T-cell (primary cell): ENCODE data around the gene IFNG-AS1. TPM values are rescaled to one million over a fixed set of nuclear protein-coding genes. Genes with fewer than 3 reads are reported as not detected.

ENCODE experiments used
- ATAC-seq, 4 experiments: fragments of 200-7000 bp in 3 of 4; fragments of 150-1000 bp in 1 of 4; cut with Tn5 transposase; replicated peaks in 1 of 4; 1 replicate in 3 of 4; 2 replicates in 1 of 4; pipeline ENCODE4 v1.10.0; 2021; ENCODE audit warnings: moderate library complexity in 3 of 4, mild to moderate bottlenecking in 2 of 4, moderate number of reproducible peaks in 1 of 4
- CTCF ChIA-PET, 2 donors: fragments of 300-600 bp; sonication (Branson Sonifier 250); formaldehyde crosslinking; loops; one replicate each; lab custom pipeline; 2022; ENCODE audit warnings: antibody characterized with exemption in 2 of 2; lab: Charles Lee
- POLR2A ChIA-PET, 2 donors: fragments of 300-600 bp; sonication (Branson Sonifier 250); formaldehyde crosslinking; loops; one replicate each; lab custom pipeline; 2022; ENCODE audit warnings: antibody characterized with exemption in 2 of 2; lab: Charles Lee
- DNase-seq, 35 experiments: peaks; one replicate each; pipeline versions ENCODE4 v3.0.0 to v3.0.0-alpha.2; 2013 to 2023
- H3K27ac ChIP-seq: one replicate; pipeline ENCODE4 v1.5.1; 2013; ENCODE audit warnings: low read length
- H3K27me3 ChIP-seq, 2 experiments: replicated peaks in 1 of 2; 1 replicate in 1 of 2; 2 replicates in 1 of 2; pipeline versions ENCODE4 v1.6.1 to v1.7.0; 2013; ENCODE audit warnings: low read length in 1 of 2, mixed read lengths in 1 of 2; ENCODE audit not compliant: control insufficient read depth in 2 of 2, insufficient read depth in 2 of 2; ENCODE audit errors: extremely low read depth in 1 of 2
- H3K36me3 ChIP-seq, 2 donors: 1 replicate in 1 of 2; 2 replicates in 1 of 2; pipeline versions ENCODE4 v1.6.1 to v1.7.0; 2013; ENCODE audit warnings: low read length in 1 of 2; ENCODE audit not compliant: control insufficient read depth in 2 of 2, insufficient read depth in 1 of 2; ENCODE audit errors: extremely low read depth in 1 of 2
- H3K4me1 ChIP-seq, 2 experiments: 1 replicate in 1 of 2; 2 replicates in 1 of 2; pipeline versions ENCODE4 v1.6.1 to v1.7.0; 2013; ENCODE audit warnings: low read length in 2 of 2, mixed read lengths in 1 of 2; ENCODE audit not compliant: insufficient read depth in 2 of 2, control insufficient read depth in 1 of 2; ENCODE audit errors: extremely low read depth in 1 of 2
- H3K4me3 ChIP-seq, 2 donors: 1 replicate in 1 of 2; 2 replicates in 1 of 2; pipeline versions ENCODE4 v1.5.1 to v1.7.0; 2013; ENCODE audit warnings: mild to moderate bottlenecking in 2 of 2, low read length in 1 of 2, moderate library complexity in 1 of 2; ENCODE audit not compliant: control insufficient read depth in 1 of 2; ENCODE audit errors: extremely low read depth in 1 of 2
- H3K9me3 ChIP-seq: 2 replicates; pipeline ENCODE4 v1.7.0; 2013
- H3K27ac Mint-ChIP-seq, 2 donors: one replicate each; pipeline ENCODE4 v1.8.0; 2020 to 2021; ENCODE audit warnings: mild to moderate bottlenecking in 2 of 2, mixed read lengths in 2 of 2
- H3K27me3 Mint-ChIP-seq, 2 donors: one replicate each; pipeline ENCODE4 v1.8.0; 2021 to 2022; ENCODE audit warnings: mixed read lengths in 2 of 2
- H3K36me3 Mint-ChIP-seq: one replicate; pipeline ENCODE4 v1.8.0; 2021; ENCODE audit warnings: mixed read lengths
- H3K4me1 Mint-ChIP-seq, 3 donors: one replicate each; pipeline ENCODE4 v1.8.0; 2020 to 2022; ENCODE audit warnings: mixed read lengths in 3 of 3, mild to moderate bottlenecking in 1 of 3
- H3K4me3 Mint-ChIP-seq, 3 donors: one replicate each; pipeline ENCODE4 v1.8.0; 2020 to 2022; ENCODE audit warnings: mild to moderate bottlenecking in 3 of 3, mixed read lengths in 3 of 3, moderate library complexity in 3 of 3
- H3K9me3 Mint-ChIP-seq, 3 donors: one replicate each; pipeline ENCODE4 v1.8.0; 2020 to 2022; ENCODE audit warnings: mixed read lengths in 3 of 3
- WGBS: methylation state at CpG from one replicate; pipeline ENCODE4 v1.1.5; 2013; ENCODE audit warnings: missing lambda C conversion rate; ENCODE audit not compliant: insufficient coverage; 5-methylcytosine and 5-hydroxymethylcytosine counted together
- total RNA-seq, 35 experiments: library from RNA in 6 of 35; stranded (reverse) in 6 of 35; fragments of 120-200 nt in 1 of 35; gene quantifications; one replicate each; pipeline versions ENCODE4 v1.2.1 to v1.2.4 and lab custom pipeline; 2013 to 2026

The IFNG-AS1 gene
- total RNA-seq, 5 donors from 2014 or later (not counting 1 experiment from before 2014, with no cell fraction given) = 1.2 to 6.2 (median 3.3) TPM

DNA sequence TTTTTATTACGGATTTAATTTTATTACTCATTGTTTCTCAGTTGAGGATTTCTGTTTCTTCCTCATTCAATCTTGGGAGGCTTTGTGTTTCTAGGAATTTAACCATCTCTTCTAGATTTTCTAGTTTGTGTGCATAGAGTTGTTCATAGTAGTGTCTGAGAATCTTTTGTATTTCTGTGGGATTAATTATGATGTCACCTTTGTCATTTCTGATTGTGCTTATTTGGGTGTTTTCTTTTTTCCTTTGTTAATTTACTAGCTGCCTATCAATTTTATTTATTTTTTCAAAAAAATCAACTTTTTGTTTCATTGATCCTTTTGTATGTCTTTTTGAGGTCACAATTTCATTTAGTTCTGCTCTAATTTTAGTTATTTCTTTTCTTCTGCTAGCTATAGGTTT lies 75.9 kb downstream of the IFNG-AS1 start:
- ChIA-PET CTCF (interaction anchor here in 1 of 2 donors (0.6 to 0.8 kb wide), 4 partner anchors 39 to 709 kb away, joined by 3 to 6 read pairs (median 4); no protein-coding TSS in a partner anchor), POLR2A (interaction anchor here (0.5 to 1.0 kb wide), 4 partner anchors 180 to 928 kb away, joined by 3 to 6 read pairs (median 3); no protein-coding TSS in a partner anchor)
- H3K27me3 Mint-ChIP-seq = no peaks in the 10 kb centered on the region
- Histone ChIP-seq H3K27me3 (no peaks in the 10 kb centered on the region), H3K36me3 (no peaks in the 10 kb centered on the region), H3K4me3 (no peak overlapping the region), H3K27ac (no peak overlapping the region), H3K9me3 (no peaks in the 10 kb centered on the region), H3K4me1 (no peaks in the 10 kb centered on the region)
- no CpG with 5 or more reads among the region's 1 CpG for WGBS
- peaks cover 16 to 26% (median 20%) of the 10 kb centered on the region in 3 donors for H3K9me3 Mint-ChIP-seq
- DNase-seq (no peak), ATAC-seq (no peak)
- no peak overlapping the region for H3K27ac Mint-ChIP-seq
- peaks cover 19% of the 10 kb centered on the region for H3K36me3 Mint-ChIP-seq
- H3K4me3 Mint-ChIP-seq = no peak overlapping the region
- peaks cover 0 to 9% (median 0%) of the 10 kb centered on the region in 3 donors for H3K4me1 Mint-ChIP-seq

DNA sequence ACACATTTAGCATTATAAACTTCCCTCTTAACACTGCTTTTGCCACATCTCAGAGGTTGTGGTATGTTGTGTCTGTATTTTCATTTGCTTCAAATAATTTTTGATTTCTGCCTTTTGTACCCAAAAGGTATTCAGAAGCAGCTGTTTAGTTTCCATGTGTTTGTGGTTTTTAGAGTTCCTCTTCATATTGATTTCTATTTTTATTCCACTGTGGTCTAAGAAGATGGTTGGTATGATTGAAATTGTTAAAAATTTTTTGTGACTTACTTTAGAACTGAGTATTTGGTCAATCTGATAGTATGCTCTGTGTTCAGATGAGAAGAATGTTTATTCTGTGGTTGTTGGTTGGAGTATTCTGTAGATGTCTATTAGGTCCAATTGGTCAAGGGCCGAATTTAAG lies 76.4 kb downstream of the IFNG-AS1 start:
- Mint-ChIP-seq H3K9me3 (peaks cover 16 to 26% (median 20%) of the 10 kb centered on the region in 3 donors), H3K4me3 (no peak overlapping the region), H3K27ac (no peak overlapping the region), H3K27me3 (no peaks in the 10 kb centered on the region), H3K4me1 (peaks cover 0 to 11% (median 0%) of the 10 kb centered on the region in 3 donors), H3K36me3 (peaks cover 19% of the 10 kb centered on the region)
- H3K27ac ChIP-seq = no peak overlapping the region
- H3K4me3 ChIP-seq = no peak overlapping the region
- H3K9me3 ChIP-seq = no peaks in the 10 kb centered on the region
- ATAC-seq = no peak
- WGBS = no CpG with 5 or more reads among the region's 1 CpG
- H3K36me3 ChIP-seq = no peaks in the 10 kb centered on the region
- H3K27me3 ChIP-seq = no peaks in the 10 kb centered on the region
- H3K4me1 ChIP-seq = no peaks in the 10 kb centered on the region
- ChIA-PET POLR2A (interaction anchor here in 1 of 2 donors (0.5 to 1.0 kb wide), 2 partner anchors 179 to 585 kb away, joined by 3 read pairs; no protein-coding TSS in a partner anchor), CTCF (interaction anchor here in 1 of 2 donors (0.6 to 0.8 kb wide), 3 partner anchors 48 to 710 kb away, joined by 3 to 6 read pairs (median 4); no protein-coding TSS in a partner anchor)
- no peak for DNase-seq

DNA sequence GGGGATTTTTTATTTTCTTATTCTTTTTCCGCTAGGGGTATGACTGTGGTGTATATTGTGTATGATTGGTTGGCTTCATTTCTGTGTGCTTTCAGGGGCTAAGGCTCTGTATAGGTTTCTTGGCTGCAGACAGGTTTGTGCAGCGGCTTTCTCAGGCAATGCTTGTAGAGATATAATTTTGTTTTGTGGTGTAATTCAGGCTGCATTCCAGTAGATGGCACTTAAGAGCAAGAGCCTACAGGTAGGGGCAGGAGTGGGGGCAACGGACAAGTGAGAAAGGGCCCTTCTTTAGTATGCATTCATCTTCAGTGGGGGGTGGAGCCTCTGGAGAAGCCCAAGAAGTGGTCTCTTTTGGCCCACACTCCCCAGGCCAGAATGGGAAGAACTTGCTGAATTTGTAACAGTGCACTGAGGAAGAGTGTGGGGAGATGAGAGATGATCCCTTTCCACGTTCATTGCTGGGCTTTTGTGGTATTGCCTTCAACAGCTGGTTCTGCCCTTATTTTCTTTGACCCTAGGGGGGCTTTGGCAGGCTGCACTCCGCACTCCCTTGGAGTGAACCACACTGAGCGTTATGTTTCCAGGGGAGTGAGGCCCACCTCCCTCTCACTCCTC lies 78.6 kb downstream of the IFNG-AS1 start:
- Histone ChIP-seq H3K27me3 (no peaks in the 10 kb centered on the region), H3K4me3 (no peak overlapping the region), H3K4me1 (no peaks in the 10 kb centered on the region), H3K36me3 (no peaks in the 10 kb centered on the region), H3K27ac (no peak overlapping the region), H3K9me3 (no peaks in the 10 kb centered on the region)
- ATAC-seq (no peak), DNase-seq (no peak)
- WGBS = 76% methylated on average over 5 of the region's 6 CpGs
- no peaks in the 10 kb centered on the region for H3K27me3 Mint-ChIP-seq
- POLR2A ChIA-PET = no interaction called here
- no peak overlapping the region for H3K4me3 Mint-ChIP-seq
- H3K36me3 Mint-ChIP-seq = peaks cover 10% of the 10 kb centered on the region
- H3K27ac Mint-ChIP-seq = no peak overlapping the region
- H3K4me1 Mint-ChIP-seq = peaks cover 0 to 11% (median 0%) of the 10 kb centered on the region in 3 donors
- CTCF ChIA-PET = interaction anchor here in 1 of 2 donors (0.5 kb wide), 1 partner anchor 712 kb away, joined by 7 read pairs; no protein-coding TSS in a partner anchor
- H3K9me3 Mint-ChIP-seq = peaks cover 9 to 13% (median 11%) of the 10 kb centered on the region in 3 donors

DNA sequence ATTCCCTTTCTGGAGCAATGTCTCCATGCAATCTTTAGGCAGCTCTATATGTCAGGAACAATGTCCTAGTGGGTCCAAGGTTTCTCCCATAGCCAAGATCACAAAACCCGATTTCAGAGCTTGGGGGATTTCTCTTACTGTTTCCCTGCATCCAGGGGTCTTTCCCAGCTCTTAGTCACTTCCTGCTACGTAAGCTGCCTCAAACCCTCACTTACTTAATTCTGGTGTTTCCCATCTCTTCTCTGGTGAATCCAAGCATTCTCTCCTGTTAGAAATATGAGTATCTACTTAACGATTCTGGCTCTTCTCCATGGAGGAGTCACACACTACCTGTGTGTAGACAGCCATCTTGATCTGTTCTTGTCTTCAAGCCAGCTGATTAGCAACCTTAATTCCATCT lies 80.0 kb downstream of the IFNG-AS1 start:
- Histone ChIP-seq H3K36me3 (no peaks in the 10 kb centered on the region), H3K9me3 (no peaks in the 10 kb centered on the region), H3K4me3 (no peak overlapping the region), H3K4me1 (no peaks in the 10 kb centered on the region), H3K27ac (no peak overlapping the region), H3K27me3 (no peaks in the 10 kb centered on the region)
- peaks cover 0 to 11% (median 0%) of the 10 kb centered on the region in 3 donors for H3K4me1 Mint-ChIP-seq
- no peak for ATAC-seq
- no peaks in the 10 kb centered on the region for H3K27me3 Mint-ChIP-seq
- 48% methylated on average over 2 of the region's 3 CpGs for WGBS
- H3K36me3 Mint-ChIP-seq = peaks cover 10% of the 10 kb centered on the region
- peaks cover 9 to 13% (median 11%) of the 10 kb centered on the region in 3 donors for H3K9me3 Mint-ChIP-seq
- ChIA-PET CTCF (no interaction called here), POLR2A (no interaction called here)
- DNase-seq = no peak
- no peak overlapping the region for H3K4me3 Mint-ChIP-seq
- no peak overlapping the region for H3K27ac Mint-ChIP-seq

Other genes with a start within 250 kb of the IFNG-AS1 start
- gene IFNG, start 170.3 kb downstream of the IFNG-AS1 start, total RNA-seq = 10 to 100 TPM in 2 of 5 donors, 1 to 10 TPM in 2, under 1 TPM in 1; 0.53 to 11.8 (median 1.6) TPM
- under 1 TPM in 1 of 5 donors, not detected in 4; 0.39 TPM for gene IL26, start 236.4 kb downstream of the IFNG-AS1 start, total RNA-seq